GM12878 (cell line): Measurements from ENCODE around the gene KCNN3. TPM values are rescaled to one million over a fixed set of nuclear protein-coding genes. Genes with fewer than 3 reads are reported as not detected.

ENCODE experiments used
- ATAC-seq: fragments of 200-7000 bp; cut with Tn5 transposase; 3 replicates; pipeline ENCODE4 v1.9.1; 2020; ENCODE audit warnings: mild to moderate bottlenecking, moderate library complexity
- BruUV-seq: library from RNA; stranded (reverse); fragments of 400-500 nt; replicated peaks from 2 replicates; lab custom pipeline; 2021; lab: Mats Ljungman, UMichigan
- CTCF ChIA-PET: fragments of 300-600 bp; sonication (Branson Sonifier 250); formaldehyde crosslinking; extraction: SDS; loops from one replicate; lab custom pipeline; 2021; ENCODE audit warnings: inconsistent platforms; lab: Yijun Ruan, JAX
- POLR2A ChIA-PET: fragments of 350-600 bp; formaldehyde crosslinking; extraction: SDS; loops from one replicate; lab custom pipeline; 2021; ENCODE audit warnings: inconsistent platforms; lab: Charles Lee
- RAD21 ChIA-PET: fragments of 300-600 bp; sonication (Branson Sonifier 250); formaldehyde crosslinking; loops from one replicate; lab custom pipeline; 2023; ENCODE audit warnings: antibody characterized with exemption; ENCODE audit not compliant: unreplicated experiment; lab: Charles Lee
- SMC1A ChIA-PET: fragments of 300-600 bp; sonication (Branson Sonifier 250); formaldehyde crosslinking; loops from one replicate; lab custom pipeline; 2023; ENCODE audit not compliant: unreplicated experiment, uncharacterized antibody; lab: Charles Lee
- DNase-seq: peaks from one replicate; pipeline ENCODE4 v3.0.0-alpha.2; 2011; ENCODE audit warnings: low read depth, low spot score
- FAIRE-seq: peaks from 3 replicates; lab custom pipeline; 2011; peaks lifted over from hg19 to GRCh38; lab: Jason Lieb, UNC
- H2AFZ ChIP-seq: 2 replicates; pipeline ENCODE4 v1.6.0; 2011; ENCODE audit warnings: low read depth, low read length, control low read depth; ENCODE audit not compliant: control insufficient read depth
- H3K27ac ChIP-seq: 2 replicates; pipeline ENCODE4 v1.5.1; 2011; ENCODE audit warnings: control low read depth; ENCODE audit not compliant: control insufficient read depth, insufficient read depth
- H3K27me3 ChIP-seq, 2 experiments: replicated peaks in 1 of 2; 2 replicates each; pipeline versions ENCODE4 v1.6.0 to v1.6.1; 2011; ENCODE audit warnings: low read length in 1 of 2; ENCODE audit not compliant: control insufficient read depth in 2 of 2, insufficient read depth in 2 of 2
- H3K36me3 ChIP-seq, 2 experiments: 2 replicates each; pipeline ENCODE4 v1.5.1; 2011; ENCODE audit warnings: low read length in 1 of 2; ENCODE audit not compliant: control insufficient read depth in 2 of 2, insufficient read depth in 2 of 2
- H3K4me1 ChIP-seq: 2 replicates; pipeline ENCODE4 v1.6.1; 2011; ENCODE audit warnings: mild to moderate bottlenecking, low read length, moderate library complexity, mixed read lengths; ENCODE audit not compliant: control insufficient read depth, insufficient read depth
- H3K4me2 ChIP-seq: 2 replicates; pipeline ENCODE4 v1.6.0; 2011; ENCODE audit warnings: control low read depth; ENCODE audit not compliant: control insufficient read depth, insufficient read depth
- H3K4me3 ChIP-seq: fragments of 200-600 bp; sonication (generic); 2 replicates; pipeline ENCODE4 v1.5.1; 2016
- H3K79me2 ChIP-seq: 2 replicates; pipeline ENCODE4 v1.6.0; 2011; ENCODE audit warnings: low read length; ENCODE audit not compliant: control insufficient read depth, insufficient read depth
- H3K9ac ChIP-seq: 2 replicates; pipeline ENCODE4 v1.8.0; 2011; ENCODE audit warnings: low read length, control low read depth, mixed read lengths; ENCODE audit not compliant: control insufficient read depth, insufficient read depth
- H3K9me3 ChIP-seq: replicated peaks from 3 replicates; pipeline ENCODE4 v1.5.1; 2011; ENCODE audit warnings: mild to moderate bottlenecking, low read length; ENCODE audit not compliant: control insufficient read depth, insufficient read depth
- H4K20me1 ChIP-seq: 2 replicates; pipeline ENCODE4 v1.6.0; 2011; ENCODE audit not compliant: control insufficient read depth, insufficient read depth
- BCL11A ChIP-seq: IDR thresholded peaks from 2 replicates; pipeline ENCODE4 v1.6.1; 2011; ENCODE audit warnings: low read depth, low read length
- MTA2 ChIP-seq: fragments of 450-650 bp; IDR thresholded peaks from 2 replicates; pipeline ENCODE4 v1.6.1; 2016; ENCODE audit warnings: low read depth, mild to moderate bottlenecking, moderate library complexity
- PBX3 ChIP-seq: IDR thresholded peaks from 2 replicates; pipeline ENCODE4 v1.6.1; 2011; ENCODE audit warnings: mild to moderate bottlenecking, low read depth, low read length, moderate library complexity; ENCODE audit not compliant: insufficient replicate concordance
- SMARCA5 ChIP-seq: fragments of 450-650 bp; IDR thresholded peaks from 2 replicates; pipeline ENCODE4 v1.6.1; 2017; ENCODE audit warnings: mild to moderate bottlenecking
- TAF1 ChIP-seq: IDR thresholded peaks from 2 replicates; pipeline ENCODE4 v1.6.1; 2011; ENCODE audit warnings: mild to moderate bottlenecking, low read depth, low read length, borderline replicate concordance
- ZBED1 ChIP-seq: IDR thresholded peaks from 2 replicates; pipeline ENCODE4 v1.6.1; 2016; ENCODE audit warnings: borderline replicate concordance
- WGBS: methylation state at CpG from one replicate; pipeline ENCODE4 v1.1.6; 2016; ENCODE audit warnings: low lambda C conversion rate; ENCODE audit not compliant: insufficient replicate concordance, insufficient coverage; ENCODE audit errors: missing lambda C conversion rate; 5-methylcytosine and 5-hydroxymethylcytosine counted together
- in situ Hi-C: fragments of 300-500 bp; cut with MboI; formaldehyde crosslinking; loops from 9 replicates; pipeline ENCODE4 v1.14.3; 2018; ENCODE audit warnings: mixed read lengths
- intact Hi-C: fragments of 100-400 bp; cut with micrococcal nuclease; formaldehyde crosslinking; loops from one replicate; pipeline ENCODE4 v1.14.2; 2022; ENCODE audit not compliant: unreplicated experiment
- polyA plus RNA-seq, 11 experiments: library from polyadenylated mRNA; depleted of rRNA in 4 of 11; unstranded in 6 of 11; stranded (reverse) in 5 of 11; fragments of >200 nt; fragmentation: Nextera tagmentation in 4 of 11; fragmentation: Illumina TruSeq in 1 of 11; extraction: Ambion mirVana in 4 of 11; extraction: Trizol in 1 of 11; gene quantifications; 1 replicate in 1 of 11; 2 replicates in 10 of 11; pipeline versions ENCODE4 v1.2.1 to v1.2.3, GENCODE V29; 2011 to 2016; ENCODE audit warnings: inconsistent platforms in 2 of 11, missing spikeins in 2 of 11, low read depth in 1 of 11
- total RNA-seq, 4 experiments: library from RNA; depleted of rRNA in 3 of 4; stranded (reverse); fragments of >200 nt in 3 of 4; fragmentation: Illumina TruSeq in 1 of 4; extraction: Trizol in 1 of 4; gene quantifications; 2 replicates each; pipeline versions ENCODE4 v1.2.1 to v1.2.3, GENCODE V29; 2013 to 2021

The KCNN3 gene
- total and polyA plus RNA-seq, 10 of the 15 experiments (the other 5 are each of a cell fraction or from before 2014, with no cell fraction given) = 3.5 to 26.4 (median 14.9) TPM

- no peak for DNase-seq
- Histone ChIP-seq H3K27me3 (no peaks in the 10 kb centered on the region), H3K9ac (no peak overlapping the region), H3K9me3 (no peaks in the 10 kb centered on the region), H3K27ac (no peak overlapping the region), H4K20me1 (no peaks in the 10 kb centered on the region), H3K4me3 (no peak overlapping the region), H3K36me3 (peaks cover 12 to 18% of the 10 kb centered on the region in 2 experiments; a peak in 3 of 4 replicates)
- WGBS = 95% methylated on average over 8 of the region's 8 CpGs
- ChIA-PET RAD21 (no interaction called here), SMC1A (interaction anchor here (1.0 kb wide), 1 partner anchor 12 kb away, joined by 4 read pairs; no protein-coding TSS in a partner anchor)
- BruUV-seq = no TSS peak
- FAIRE-seq = no peak
- in situ Hi-C loops = no loop called here
- no peak for ATAC-seq
- no peak for TF ChIP-seq BCL11A
- TF ChIP-seq ZBED1 = no peak
- TF ChIP-seq SMARCA5 = no peak
- TF ChIP-seq MTA2 = no peak
- no peak for TF ChIP-seq TAF1
- TF ChIP-seq PBX3 = no peak
- TF ChIP-seq, all 136 proteins: peak for 0
- H2AFZ ChIP-seq = no peak overlapping the region
- ChIA-PET CTCF (interaction anchor here (0.6 to 2.4 kb wide), 5 partner anchors 8 to 54 kb away, joined by 3 to 7 read pairs (median 3); partner anchors contain the start of gene KCNN3), POLR2A (no interaction called here)
- intact Hi-C loops = no loop called here
- H3K79me2 ChIP-seq = peaks cover 4% of the 10 kb centered on the region
- H3K4me2 ChIP-seq = no peak overlapping the region
- H3K4me1 ChIP-seq = peaks cover 17% of the 10 kb centered on the region
Observed at GRCh38 chr1:154813846-154814505, 56.1 kb downstream of the KCNN3 start.
